Endodermal cell (in vitro differentiated cells): ENCODE results near the gene SH3D19. TPM values are rescaled to one million over a fixed set of nuclear protein-coding genes. Genes with fewer than 3 reads are reported as not detected.

ENCODE experiments used
- DNase-seq: peaks from one replicate; pipeline ENCODE4 v3.0.0-alpha.2; 2017
- H3K27ac ChIP-seq: 2 replicates; pipeline ENCODE4 v1.5.1; 2013; ENCODE audit warnings: mild to moderate bottlenecking, low read depth, low read length, moderate library complexity
- H3K27me3 ChIP-seq: 2 replicates; pipeline ENCODE4 v1.6.1; 2013; ENCODE audit warnings: mild to moderate bottlenecking, low read length, moderate library complexity; ENCODE audit not compliant: insufficient read depth, control insufficient read depth, poor library complexity, severe bottlenecking
- H3K36me3 ChIP-seq: 2 replicates; pipeline ENCODE4 v1.7.0; 2013; ENCODE audit warnings: mild to moderate bottlenecking, low read length, moderate library complexity; ENCODE audit not compliant: control insufficient read depth, insufficient read depth
- H3K4me1 ChIP-seq: one replicate; pipeline ENCODE4 v1.7.0; 2013; ENCODE audit warnings: low read length; ENCODE audit not compliant: control insufficient read depth, insufficient read depth
- H3K4me3 ChIP-seq: 2 replicates; pipeline ENCODE4 v1.5.1; 2013; ENCODE audit warnings: mild to moderate bottlenecking, low read length, moderate library complexity
- H3K9ac ChIP-seq: 2 replicates; pipeline ENCODE4 v1.6.1; 2013; ENCODE audit warnings: mild to moderate bottlenecking, low read length, moderate library complexity; ENCODE audit not compliant: poor library complexity, severe bottlenecking; ENCODE audit errors: extremely low read depth
- H3K9me3 ChIP-seq: 2 replicates; pipeline ENCODE4 v1.6.1; 2013; ENCODE audit warnings: mild to moderate bottlenecking, low read length, moderate library complexity; ENCODE audit not compliant: control insufficient read depth
- H3K27ac Mint-ChIP-seq: 2 replicates; pipeline ENCODE4 v1.8.0; 2020; ENCODE audit warnings: mixed read lengths
- H3K27me3 Mint-ChIP-seq: 2 replicates; pipeline ENCODE4 v1.8.0; 2021; ENCODE audit warnings: mild to moderate bottlenecking, mixed read lengths; ENCODE audit not compliant: insufficient read depth
- H3K36me3 Mint-ChIP-seq: 2 replicates; pipeline ENCODE4 v1.8.0; 2020; ENCODE audit warnings: low read depth, mixed read lengths
- H3K4me1 Mint-ChIP-seq: 2 replicates; pipeline ENCODE4 v1.8.0; 2020; ENCODE audit warnings: mixed read lengths
- H3K4me3 Mint-ChIP-seq: 2 replicates; pipeline ENCODE4 v1.8.0; 2020; ENCODE audit warnings: mild to moderate bottlenecking, moderate library complexity, mixed read lengths
- H3K9me3 Mint-ChIP-seq: 2 replicates; pipeline ENCODE4 v1.8.0; 2020; ENCODE audit warnings: mild to moderate bottlenecking, mixed read lengths
- WGBS, 2 experiments: methylation state at CpG; one replicate each; pipeline versions ENCODE4 v1.1.5 to v1.1.7; 2013; ENCODE audit warnings: missing lambda C conversion rate in 2 of 2, mixed read lengths in 1 of 2; ENCODE audit not compliant: insufficient coverage in 1 of 2, insufficient read length in 1 of 2; 5-methylcytosine and 5-hydroxymethylcytosine counted together
- total RNA-seq, 2 donors: library from RNA; stranded (reverse); fragmentation: NEBNext Ultra II Directional in 1 of 2; extraction: Animal tissue kit (Norgen Biotek cat#: 25700) in 1 of 2; gene quantifications; 2 replicates in 1 of 2; 3 replicates in 1 of 2; pipeline ENCODE4 v1.2.1, GENCODE V29; 2021
- TF ChIP-seq, protein P1 (sequence below): fragments of 200-600 bp; sonication (generic); conservative IDR thresholded peaks from 2 replicates; pipeline ENCODE4 v1.5.0; 2021; ENCODE audit warnings: antibody characterized with exemption, mild to moderate bottlenecking

The SH3D19 gene
- total RNA-seq, 2 donors from 2014 or later = 48.8 to 55.6 TPM

DNA sequence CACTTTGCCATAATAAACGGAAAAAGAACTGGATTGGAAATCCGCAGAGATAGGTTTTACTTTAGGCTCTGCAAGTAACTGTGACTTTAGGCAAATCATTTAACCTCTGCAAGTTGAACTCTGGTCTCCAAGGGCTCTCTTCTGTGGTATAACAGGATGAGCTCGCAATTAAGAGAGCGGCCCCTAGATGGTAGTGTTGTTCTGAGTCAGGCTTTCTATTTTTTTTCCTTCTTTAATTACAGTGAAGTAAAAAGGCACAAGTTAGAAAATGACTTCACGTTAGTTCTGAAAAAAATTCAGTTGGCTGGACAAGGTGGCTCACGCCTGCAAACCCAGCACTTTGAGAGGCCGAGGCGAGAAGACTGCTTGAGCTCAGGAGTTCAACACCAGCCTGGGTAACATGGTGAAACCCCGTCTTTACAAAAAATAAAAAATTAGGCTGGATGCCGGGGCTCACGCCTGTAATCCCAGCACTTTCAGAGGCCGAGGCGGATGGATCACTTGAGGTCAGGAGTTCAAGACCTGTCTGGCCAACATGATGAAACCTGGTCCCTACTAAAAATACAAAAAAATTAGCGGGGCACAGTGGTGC lies 207.9 kb downstream of the SH3D19 start:
- Histone ChIP-seq H3K4me3 (no peak overlapping the region), H3K9me3 (no peaks in the 10 kb centered on the region), H3K9ac (no peak overlapping the region), H3K27me3 (no peaks in the 10 kb centered on the region), H3K4me1 (no peaks in the 10 kb centered on the region), H3K27ac (no peak overlapping the region), H3K36me3 (peaks cover 56% of the 10 kb centered on the region)
- Mint-ChIP-seq H3K27me3 (no peaks in the 10 kb centered on the region), H3K9me3 (no peaks in the 10 kb centered on the region), H3K4me3 (no peak overlapping the region), H3K36me3 (peaks cover 45% of the 10 kb centered on the region), H3K4me1 (no peaks in the 10 kb centered on the region), H3K27ac (peak overlapping the region; percentile 32)
- DNase-seq = peak; percentile 89
- WGBS, 2 experiments = 51 to 65% methylated on average over 11 to 14 of the region's 14 CpGs
- TF ChIP-seq, protein P1, sequence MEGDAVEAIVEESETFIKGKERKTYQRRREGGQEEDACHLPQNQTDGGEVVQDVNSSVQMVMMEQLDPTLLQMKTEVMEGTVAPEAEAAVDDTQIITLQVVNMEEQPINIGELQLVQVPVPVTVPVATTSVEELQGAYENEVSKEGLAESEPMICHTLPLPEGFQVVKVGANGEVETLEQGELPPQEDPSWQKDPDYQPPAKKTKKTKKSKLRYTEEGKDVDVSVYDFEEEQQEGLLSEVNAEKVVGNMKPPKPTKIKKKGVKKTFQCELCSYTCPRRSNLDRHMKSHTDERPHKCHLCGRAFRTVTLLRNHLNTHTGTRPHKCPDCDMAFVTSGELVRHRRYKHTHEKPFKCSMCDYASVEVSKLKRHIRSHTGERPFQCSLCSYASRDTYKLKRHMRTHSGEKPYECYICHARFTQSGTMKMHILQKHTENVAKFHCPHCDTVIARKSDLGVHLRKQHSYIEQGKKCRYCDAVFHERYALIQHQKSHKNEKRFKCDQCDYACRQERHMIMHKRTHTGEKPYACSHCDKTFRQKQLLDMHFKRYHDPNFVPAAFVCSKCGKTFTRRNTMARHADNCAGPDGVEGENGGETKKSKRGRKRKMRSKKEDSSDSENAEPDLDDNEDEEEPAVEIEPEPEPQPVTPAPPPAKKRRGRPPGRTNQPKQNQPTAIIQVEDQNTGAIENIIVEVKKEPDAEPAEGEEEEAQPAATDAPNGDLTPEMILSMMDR = peak; percentile 89

GRCh38 chr4:151114986-151115385 lies 210.4 kb downstream of the SH3D19 start:
- no peaks in the 10 kb centered on the region for H3K4me1 ChIP-seq
- 86 to 95% methylated on average over 1 to 5 of the region's 5 CpGs for WGBS, 2 experiments
- H3K27me3 Mint-ChIP-seq = no peaks in the 10 kb centered on the region
- H3K36me3 Mint-ChIP-seq = peaks cover 22% of the 10 kb centered on the region
- TF ChIP-seq, protein P1 = no peak
- H3K9me3 ChIP-seq = no peaks in the 10 kb centered on the region
- DNase-seq = peak; percentile 32
- no peak overlapping the region for H3K4me3 ChIP-seq
- H3K36me3 ChIP-seq = peaks cover 38% of the 10 kb centered on the region
- no peak overlapping the region for H3K4me3 Mint-ChIP-seq
- H3K27ac ChIP-seq = no peak overlapping the region
- no peaks in the 10 kb centered on the region for H3K4me1 Mint-ChIP-seq
- no peaks in the 10 kb centered on the region for H3K9me3 Mint-ChIP-seq
- no peak overlapping the region for H3K27ac Mint-ChIP-seq
- no peak overlapping the region for H3K9ac ChIP-seq
- H3K27me3 ChIP-seq = no peaks in the 10 kb centered on the region

GRCh38 chr4:151114338-151114737 lies 211.1 kb downstream of the SH3D19 start:
- Histone ChIP-seq H3K27ac (no peak overlapping the region), H3K4me3 (no peak overlapping the region), H3K4me1 (no peaks in the 10 kb centered on the region), H3K9me3 (no peaks in the 10 kb centered on the region), H3K9ac (no peak overlapping the region), H3K27me3 (no peaks in the 10 kb centered on the region), H3K36me3 (peaks cover 34% of the 10 kb centered on the region)
- no peak overlapping the region for H3K27ac Mint-ChIP-seq
- TF ChIP-seq, protein P1 = no peak
- peak; percentile 35 for DNase-seq
- no peaks in the 10 kb centered on the region for H3K27me3 Mint-ChIP-seq
- H3K36me3 Mint-ChIP-seq = peaks cover 16% of the 10 kb centered on the region
- WGBS, 2 experiments = 85 to 93% methylated on average over 3 of the region's 3 CpGs
- H3K4me1 Mint-ChIP-seq = no peaks in the 10 kb centered on the region
- no peaks in the 10 kb centered on the region for H3K9me3 Mint-ChIP-seq
- no peak overlapping the region for H3K4me3 Mint-ChIP-seq
